ENCODE data around the gene WWOX. TPM values are rescaled to one million over a fixed set of nuclear protein-coding genes. Genes with fewer than 3 reads are reported as not detected.

Gene WWOX
- polyA plus RNA-seq, 1 donor (not counting 4 experiments of a cell fraction or from before 2014, with no cell fraction given), result 5.1 TPM

GRCh38 chr16:78432451-78432850 is 333.0 kb downstream of the WWOX start:
- no peaks in the 10 kb centered on the region for H4K20me1 ChIP-seq (ENCODE audit: control insufficient read depth, extremely low read depth, insufficient read depth, low read length)
- H3K27me3 ChIP-seq (ENCODE audit: control insufficient read depth, extremely low read depth, insufficient read depth, low read length), result no peaks in the 10 kb centered on the region
- H3K79me2 ChIP-seq (ENCODE audit: control insufficient read depth, insufficient read depth, low read length), result no peaks in the 10 kb centered on the region
- no peaks in the 10 kb centered on the region for H3K36me3 ChIP-seq (ENCODE audit: control insufficient read depth in 2 of 2, extremely low read depth in 1 of 2, insufficient read depth in 2 of 2, low read length in 2 of 2)
- H3K9me3 ChIP-seq (ENCODE audit: control insufficient read depth, low read depth, low read length), result no peaks in the 10 kb centered on the region
- H3K9me1 ChIP-seq (ENCODE audit: control insufficient read depth, extremely low read depth, insufficient read depth, low read length), result no peaks in the 10 kb centered on the region
- TF ChIP-seq EZH2 (IDR thresholded peaks at IDR 0.05; ENCODE audit: low read length) (no peak), CTCF (optimal IDR thresholded peaks at IDR 0.05 in 1 of 3, IDR thresholded peaks at IDR 0.05 in 1 of 3, conservative IDR thresholded peaks at IDR 0.05 in 1 of 3; ENCODE audit: extremely low read depth in 1 of 3, insufficient read depth in 2 of 3, low read length in 3 of 3) (no peak)
- dilution Hi-C loops (cut with MboI; ENCODE audit: extremely low pct_ligation_motif_present, low sequenced_read_pairs), result no loop called here
- no peak overlapping the region for H3K4me3 ChIP-seq (ENCODE audit: control insufficient read depth in 2 of 3, extremely low read depth in 1 of 3, insufficient read depth in 2 of 3, low read depth in 1 of 3, low read length in 3 of 3)
- H3K27ac ChIP-seq (ENCODE audit: control insufficient read depth, insufficient read depth, low read length), result no peak overlapping the region
- H3K4me2 ChIP-seq (ENCODE audit: control insufficient read depth, extremely low read depth, insufficient read depth, low read depth, low read length), result no peak overlapping the region
- no peak for FAIRE-seq
- no peaks in the 10 kb centered on the region for H3K4me1 ChIP-seq (ENCODE audit: control insufficient read depth, extremely low read depth, insufficient read depth, low read length)
- DNase-seq (ENCODE audit: low read depth, low spot score), result no peak
- no peak overlapping the region for H3K9ac ChIP-seq (ENCODE audit: control insufficient read depth, extremely low read depth, insufficient read depth, low read length)
- no peak overlapping the region for H2AFZ ChIP-seq (ENCODE audit: control insufficient read depth, low read length)

- Histone ChIP-seq H3K36me3 (ENCODE audit: control insufficient read depth in 2 of 2, extremely low read depth in 1 of 2, insufficient read depth in 2 of 2, low read length in 2 of 2) (no peaks in the 10 kb centered on the region), H3K79me2 (ENCODE audit: control insufficient read depth, insufficient read depth, low read length) (no peaks in the 10 kb centered on the region), H3K27ac (ENCODE audit: control insufficient read depth, insufficient read depth, low read length) (no peak overlapping the region), H3K4me3 (ENCODE audit: control insufficient read depth in 2 of 3, extremely low read depth in 1 of 3, insufficient read depth in 2 of 3, low read depth in 1 of 3, low read length in 3 of 3) (no peak overlapping the region), H2AFZ (ENCODE audit: control insufficient read depth, low read length) (no peak overlapping the region), H3K4me2 (ENCODE audit: control insufficient read depth, extremely low read depth, insufficient read depth, low read depth, low read length) (no peak overlapping the region), H3K9ac (ENCODE audit: control insufficient read depth, extremely low read depth, insufficient read depth, low read length) (no peak overlapping the region), H3K27me3 (ENCODE audit: control insufficient read depth, extremely low read depth, insufficient read depth, low read length) (no peaks in the 10 kb centered on the region), H3K4me1 (ENCODE audit: control insufficient read depth, extremely low read depth, insufficient read depth, low read length) (no peaks in the 10 kb centered on the region), H3K9me1 (ENCODE audit: control insufficient read depth, extremely low read depth, insufficient read depth, low read length) (no peaks in the 10 kb centered on the region), H3K9me3 (ENCODE audit: control insufficient read depth, low read depth, low read length) (no peaks in the 10 kb centered on the region), H4K20me1 (ENCODE audit: control insufficient read depth, extremely low read depth, insufficient read depth, low read length) (no peaks in the 10 kb centered on the region)
- FAIRE-seq (no peak), DNase-seq (ENCODE audit: low read depth, low spot score) (no peak)
- no peak for TF ChIP-seq CTCF (optimal IDR thresholded peaks at IDR 0.05 in 1 of 3, IDR thresholded peaks at IDR 0.05 in 1 of 3, conservative IDR thresholded peaks at IDR 0.05 in 1 of 3; ENCODE audit: extremely low read depth in 1 of 3, insufficient read depth in 2 of 3, low read length in 3 of 3)
- no peak for TF ChIP-seq EZH2 (IDR thresholded peaks at IDR 0.05; ENCODE audit: low read length)
- dilution Hi-C loops (cut with MboI; ENCODE audit: extremely low pct_ligation_motif_present, low sequenced_read_pairs), result no loop called here
These were observed 333.7 kb downstream of the WWOX start for GRCh38 chr16:78433116-78433515.

Data from keratinocyte (primary cell).